GM19463 (cell line): ENCODE results near the gene PDE8A.
"Not testable (repeated sequence)": the region's sequence is repeated elsewhere in the genome, so short reads cannot be mapped to it uniquely, and the experiment has no call there.

ENCODE experiments used
- ATAC-seq: cut with Tn5 transposase; IDR thresholded peaks from one replicate; pipeline ENCODE4 v1.9.1; 2021; ENCODE audit warnings: mild to moderate bottlenecking, moderate library complexity; ENCODE audit not compliant: unreplicated experiment

Gene PDE8A

GRCh38 chr15:84961114-84961452 is 20.6 kb upstream of the PDE8A start:
- no peak for ATAC-seq

- no peak for ATAC-seq
Measured at GRCh38 chr15:84961707-84962106, 19.9 kb upstream of the PDE8A start.

GRCh38 chr15:84962955-84963354 is 18.7 kb upstream of the PDE8A start:
- no peak for ATAC-seq

- no peak for ATAC-seq
Measured at GRCh38 chr15:84967380-84967779, 14.3 kb upstream of the PDE8A start.

GRCh38 chr15:84968301-84968700 is 13.4 kb upstream of the PDE8A start:
- no peak for ATAC-seq

GRCh38 chr15:84969257-84969656 is 12.4 kb upstream of the PDE8A start:
- no peak for ATAC-seq

- ATAC-seq = no peak
Measured at GRCh38 chr15:84970843-84971242, 10.8 kb upstream of the PDE8A start.

GRCh38 chr15:84973492-84974460 is 7.9 kb upstream of the PDE8A start:
- no peak for ATAC-seq

- no peak for ATAC-seq
Measured at GRCh38 chr15:84975871-84976351, 5.7 kb upstream of the PDE8A start.

GRCh38 chr15:84976746-84977345 is 4.8 kb upstream of the PDE8A start:
- ATAC-seq = no peak

GRCh38 chr15:84979651-84980050 is 2.0 kb upstream of the PDE8A start:
- no peak for ATAC-seq

- ATAC-seq = peak; percentile 44
Measured at GRCh38 chr15:84980196-84981053, 1.2 kb upstream of the PDE8A start.

- peak; percentile 66 for ATAC-seq
Measured at GRCh38 chr15:84981054-84981710, 474 bp upstream of the PDE8A start.

- no peak for ATAC-seq
Measured at GRCh38 chr15:84982301-84982920, 755 bp downstream of the PDE8A start.

GRCh38 chr15:84983294-84983693 is 1.6 kb downstream of the PDE8A start:
- no peak for ATAC-seq

- ATAC-seq = no peak
Measured at GRCh38 chr15:84983711-84984110, 2.1 kb downstream of the PDE8A start.

GRCh38 chr15:84985158-84985557 is 3.5 kb downstream of the PDE8A start:
- ATAC-seq = no peak

GRCh38 chr15:84987351-84987750 is 5.7 kb downstream of the PDE8A start:
- ATAC-seq = not testable (repeated sequence)

- no peak for ATAC-seq
Measured at GRCh38 chr15:84987949-84988624, 6.4 kb downstream of the PDE8A start.
